H9 (cell line): ENCODE results near the gene CSNK1E. TPM values are rescaled to one million over a fixed set of nuclear protein-coding genes. Genes with fewer than 3 reads are reported as not detected.

Source experiments
- DNase-seq: peaks from one replicate; pipeline ENCODE4 v3.0.0-alpha.2; 2017
- H2AFZ ChIP-seq: one replicate; pipeline ENCODE4 v1.6.1; 2013; ENCODE audit warnings: mild to moderate bottlenecking, low read length, control low read depth, moderate library complexity
- H2AK5ac ChIP-seq: 2 replicates; pipeline ENCODE4 v1.6.1; 2013; ENCODE audit warnings: low read length, control low read depth, mixed read lengths; ENCODE audit not compliant: insufficient read length
- H2BK120ac ChIP-seq: one replicate; pipeline ENCODE4 v1.6.1; 2013; ENCODE audit warnings: low read depth, mild to moderate bottlenecking, low read length, control low read depth, inconsistent platforms; ENCODE audit not compliant: poor library complexity, severe bottlenecking
- H2BK12ac ChIP-seq: 2 replicates; pipeline ENCODE4 v1.6.1; 2013; ENCODE audit warnings: low read length, control low read depth, mixed read lengths, low read depth; ENCODE audit not compliant: insufficient read length
- H2BK15ac ChIP-seq: 2 replicates; pipeline ENCODE4 v1.6.1; 2013; ENCODE audit warnings: low read depth, low read length, control low read depth
- H2BK20ac ChIP-seq: one replicate; pipeline ENCODE4 v1.6.1; 2013; ENCODE audit warnings: low read depth, mild to moderate bottlenecking, low read length, control low read depth, inconsistent platforms; ENCODE audit not compliant: poor library complexity, severe bottlenecking
- H2BK5ac ChIP-seq: 2 replicates; pipeline ENCODE4 v1.6.1; 2013; ENCODE audit warnings: low read length, control low read depth, mixed read lengths; ENCODE audit not compliant: insufficient read length
- H3K14ac ChIP-seq: 2 replicates; pipeline ENCODE4 v1.6.1; 2013; ENCODE audit warnings: low read length, control low read depth; ENCODE audit not compliant: insufficient read depth
- H3K18ac ChIP-seq: 2 replicates; pipeline ENCODE4 v1.6.1; 2013; ENCODE audit warnings: low read depth, mild to moderate bottlenecking, mixed read lengths, low read length, control low read depth; ENCODE audit not compliant: insufficient read length
- H3K23ac ChIP-seq: 2 replicates; pipeline ENCODE4 v1.6.1; 2013; ENCODE audit warnings: low read length, control low read depth, mixed read lengths, low read depth; ENCODE audit not compliant: insufficient read length
- H3K23me2 ChIP-seq: 2 replicates; pipeline ENCODE4 v1.6.1; 2013; ENCODE audit warnings: low read depth, mild to moderate bottlenecking, mixed read lengths, low read length, control low read depth; ENCODE audit not compliant: insufficient read length, poor library complexity, severe bottlenecking
- H3K27ac ChIP-seq: 2 replicates; pipeline ENCODE4 v1.5.1; 2013; ENCODE audit warnings: low read length, control low read depth, mixed read lengths, low read depth; ENCODE audit not compliant: insufficient read length
- H3K27me3 ChIP-seq: 2 replicates; pipeline ENCODE4 v1.6.1; 2013; ENCODE audit warnings: low read length, control low read depth, inconsistent platforms; ENCODE audit not compliant: insufficient read depth
- H3K4ac ChIP-seq: 2 replicates; pipeline ENCODE4 v1.6.1; 2013; ENCODE audit warnings: low read depth, mild to moderate bottlenecking, control low read depth, inconsistent platforms, low read length, moderate library complexity
- H3K4me1 ChIP-seq: 2 replicates; pipeline ENCODE4 v1.6.1; 2013; ENCODE audit warnings: low read length, control low read depth, inconsistent platforms; ENCODE audit not compliant: insufficient read depth
- H3K4me2 ChIP-seq: 2 replicates; pipeline ENCODE4 v1.6.1; 2013; ENCODE audit warnings: low read length, control low read depth, mixed read lengths; ENCODE audit not compliant: insufficient read length, insufficient read depth
- H3K56ac ChIP-seq: 2 replicates; pipeline ENCODE4 v1.6.1; 2013; ENCODE audit warnings: low read depth, mild to moderate bottlenecking, mixed read lengths, low read length, control low read depth; ENCODE audit not compliant: insufficient read length
- H3K79me1 ChIP-seq: 2 replicates; pipeline ENCODE4 v1.6.1; 2013; ENCODE audit warnings: low read depth, mild to moderate bottlenecking, moderate library complexity, low read length, control low read depth, inconsistent platforms; ENCODE audit not compliant: insufficient read depth, poor library complexity, severe bottlenecking
- H3K79me2 ChIP-seq: 2 replicates; pipeline ENCODE4 v1.6.1; 2013; ENCODE audit warnings: low read length, control low read depth, inconsistent platforms; ENCODE audit not compliant: insufficient read depth
- H3K9ac ChIP-seq: 2 replicates; pipeline ENCODE4 v1.6.1; 2013; ENCODE audit warnings: low read length, control low read depth, mixed read lengths; ENCODE audit not compliant: insufficient read length; ENCODE audit errors: extremely low read depth
- H3K9me3 ChIP-seq: one replicate; pipeline ENCODE4 v1.6.1; 2013; ENCODE audit warnings: low read depth, low read length, inconsistent platforms; ENCODE audit not compliant: control insufficient read depth
- H3T11ph ChIP-seq: one replicate; pipeline ENCODE4 v1.6.1; 2013; ENCODE audit warnings: mild to moderate bottlenecking, low read length, control low read depth, inconsistent platforms
- H4K20me1 ChIP-seq: one replicate; pipeline ENCODE4 v1.6.1; 2013; ENCODE audit not compliant: control insufficient read depth, insufficient read length, insufficient read depth
- H4K5ac ChIP-seq: 2 replicates; pipeline ENCODE4 v1.6.1; 2013; ENCODE audit warnings: low read depth, mild to moderate bottlenecking, mixed read lengths, low read length, control low read depth; ENCODE audit not compliant: insufficient read length
- H4K8ac ChIP-seq: replicated peaks from 2 replicates; pipeline ENCODE4 v1.6.1; 2013; ENCODE audit warnings: low read length, control low read depth, mixed read lengths, low read depth; ENCODE audit not compliant: insufficient read length
- H4K91ac ChIP-seq: 2 replicates; pipeline ENCODE4 v1.6.1; 2013; ENCODE audit warnings: low read depth, mild to moderate bottlenecking, moderate library complexity, mixed read lengths, low read length, control low read depth; ENCODE audit not compliant: insufficient read length
- H3K27ac Mint-ChIP-seq, 3 experiments: 2 replicates in 2 of 3; 3 replicates in 1 of 3; pipeline ENCODE4 v1.8.0; 2020 to 2021; ENCODE audit warnings: mixed read lengths in 3 of 3, mild to moderate bottlenecking in 1 of 3, moderate library complexity in 1 of 3
- H3K27me3 Mint-ChIP-seq: 2 replicates; pipeline ENCODE4 v1.8.0; 2021; ENCODE audit warnings: low read depth, mild to moderate bottlenecking, moderate library complexity, mixed read lengths
- H3K36me3 Mint-ChIP-seq, 3 experiments: 2 replicates in 2 of 3; 3 replicates in 1 of 3; pipeline ENCODE4 v1.8.0; 2020 to 2021; ENCODE audit warnings: low read depth in 3 of 3, mixed read lengths in 3 of 3; ENCODE audit not compliant: insufficient read depth in 1 of 3
- H3K4me1 Mint-ChIP-seq, 2 experiments: 2 replicates each; pipeline ENCODE4 v1.8.0; 2020; ENCODE audit warnings: mixed read lengths in 2 of 2
- H3K4me3 Mint-ChIP-seq, 2 experiments: 2 replicates in 1 of 2; 3 replicates in 1 of 2; pipeline ENCODE4 v1.8.0; 2020 to 2021; ENCODE audit warnings: mild to moderate bottlenecking in 2 of 2, mixed read lengths in 2 of 2, moderate library complexity in 1 of 2
- H3K9me3 Mint-ChIP-seq, 2 experiments: 2 replicates in 1 of 2; 3 replicates in 1 of 2; pipeline ENCODE4 v1.8.0; 2020; ENCODE audit warnings: mild to moderate bottlenecking in 2 of 2, mixed read lengths in 2 of 2, moderate library complexity in 1 of 2
- CTCF ChIP-seq: fragments of 200-600 bp; sonication (generic); conservative IDR thresholded peaks from 3 replicates; pipeline ENCODE4 v1.8.0; 2021; ENCODE audit warnings: antibody characterized with exemption, mild to moderate bottlenecking
- WGBS: extraction: QIAGEN DNeasy Blood & Tissue Kit; methylation state at CpG from one replicate; pipeline ENCODE4 v1.1.7; 2013; ENCODE audit warnings: missing lambda C conversion rate, low lambda C conversion rate, mixed read lengths; ENCODE audit not compliant: insufficient read length; ENCODE audit errors: extremely low coverage; 5-methylcytosine and 5-hydroxymethylcytosine counted together
- total RNA-seq: library from RNA; stranded (reverse); gene quantifications from 2 replicates; pipeline ENCODE4 v1.2.1, GENCODE V29; 2021

CSNK1E gene
- total RNA-seq, 1 experiment from 2014 or later = 236 TPM

DNA sequence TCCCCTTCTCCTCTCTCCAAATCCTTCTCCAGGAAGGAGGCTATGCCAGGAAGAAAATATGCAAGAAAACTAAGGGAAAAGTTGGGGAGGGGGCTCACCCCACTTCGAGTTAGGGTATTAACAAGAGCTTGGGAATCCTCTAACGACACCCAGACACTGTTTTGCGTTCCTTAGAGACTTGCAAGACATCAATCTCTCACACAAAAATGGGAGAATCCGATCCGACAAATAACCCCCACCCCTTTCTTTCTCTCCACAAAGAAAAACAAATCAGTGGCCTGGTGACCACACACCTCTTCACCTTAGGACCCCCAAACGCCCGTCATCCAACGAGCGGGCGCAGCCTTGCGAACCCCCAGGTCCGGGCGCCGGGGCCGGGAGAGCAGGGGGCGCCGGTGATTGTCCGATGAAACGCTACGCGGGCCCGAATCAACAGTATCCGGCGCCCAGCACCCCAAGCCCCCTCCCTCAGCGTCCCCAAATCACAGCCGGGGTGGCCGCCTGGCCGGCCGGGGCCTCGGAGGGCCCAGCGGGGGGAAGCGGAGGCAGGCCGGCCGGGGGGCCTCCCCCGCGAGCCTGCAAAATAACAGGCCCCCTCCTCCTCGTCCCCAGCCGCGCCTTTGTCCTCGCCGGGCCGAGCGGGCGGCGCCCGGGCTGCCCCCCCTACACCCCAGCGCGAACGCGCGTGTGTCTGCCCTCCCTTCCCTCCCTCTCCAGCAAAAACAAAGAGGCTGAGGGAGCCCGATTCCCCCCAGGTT, 690 bp downstream of the CSNK1E start:
- H3K23ac ChIP-seq = no peak overlapping the region
- H3K18ac ChIP-seq = peak overlapping the region; percentile 51
- no peak overlapping the region; the same call in 1 of the 2 replicates for H3K4ac ChIP-seq
- H4K20me1 ChIP-seq = peaks cover 2% of the 10 kb centered on the region
- H2BK15ac ChIP-seq = no peak overlapping the region
- H3K23me2 ChIP-seq = peaks cover 13% of the 10 kb centered on the region
- Mint-ChIP-seq H3K27me3 (no peaks in the 10 kb centered on the region), H3K4me1 (peaks cover 67 to 78% of the 10 kb centered on the region in 2 experiments), H3K9me3 (no peaks in the 10 kb centered on the region; a peak in 1 of 5 replicates), H3K27ac (peak overlapping the region; percentile 95 to 100 (median 97)), H3K36me3 (peaks cover 21 to 49% (median 25%) of the 10 kb centered on the region in 3 experiments; a peak in 6 of 7 replicates), H3K4me3 (peak overlapping the region; percentile 93 to 97)
- no peak for TF ChIP-seq CTCF
- no peaks in the 10 kb centered on the region for H3K9me3 ChIP-seq
- no peak overlapping the region for H2BK120ac ChIP-seq
- peak overlapping the region; percentile 85 for H3K4me2 ChIP-seq
- H2AFZ ChIP-seq = no peak overlapping the region
- H2BK12ac ChIP-seq = no peak overlapping the region
- H4K5ac ChIP-seq = no peak overlapping the region
- no peaks in the 10 kb centered on the region for H3K79me1 ChIP-seq
- H3K9ac ChIP-seq = peak overlapping the region; percentile 97
- peak overlapping the region; percentile 25; the same call in 1 of the 2 replicates for H3K14ac ChIP-seq
- H4K91ac ChIP-seq = no peak overlapping the region
- no peak overlapping the region for H2BK20ac ChIP-seq
- H3K56ac ChIP-seq = no peak overlapping the region
- H3K27ac ChIP-seq = no peak overlapping the region
- H3K27me3 ChIP-seq = no peaks in the 10 kb centered on the region
- H3T11ph ChIP-seq = no peak overlapping the region
- no peak overlapping the region for H2BK5ac ChIP-seq
- DNase-seq = no peak
- no peak overlapping the region for H4K8ac ChIP-seq
- no peak overlapping the region for H2AK5ac ChIP-seq
- peaks cover 10% of the 10 kb centered on the region; the same call in 1 of the 2 replicates for H3K4me1 ChIP-seq
- no CpG with 5 or more reads among the region's 52 CpGs for WGBS
- H3K79me2 ChIP-seq = peaks cover 47% of the 10 kb centered on the region; the same call in 1 of the 2 replicates
